RWPE2 (cell line): ENCODE measurements around the gene DNMT3L.

ENCODE experiments used
- ATAC-seq: fragments of 200-7000 bp; cut with Tn5 transposase; 3 replicates; pipeline ENCODE4 v1.9.1; 2021; ENCODE audit warnings: low read depth
- DNase-seq: peaks from one replicate; pipeline ENCODE4 v3.0.0-alpha.2; 2020; ENCODE audit warnings: low spot score
- H3K27ac ChIP-seq: fragments of 450-650 bp; 2 replicates; pipeline ENCODE4 v1.5.1; 2017; ENCODE audit warnings: mild to moderate bottlenecking; ENCODE audit not compliant: poor library complexity, severe bottlenecking
- H3K27me3 ChIP-seq: fragments of 250-450 bp; sonication (Bioruptor Pico); 2 replicates; pipeline ENCODE4 v1.5.1; 2021; ENCODE audit warnings: mild to moderate bottlenecking, moderate library complexity; ENCODE audit not compliant: insufficient read depth, poor library complexity, severe bottlenecking
- H3K36me3 ChIP-seq: fragments of 250-450 bp; sonication (Bioruptor Pico); 2 replicates; pipeline ENCODE4 v1.5.1; 2020; ENCODE audit warnings: low read depth, mild to moderate bottlenecking, moderate library complexity
- H3K4me1 ChIP-seq: fragments of 250-450 bp; sonication (Bioruptor Pico); 2 replicates; pipeline ENCODE4 v1.5.1; 2021; ENCODE audit warnings: mild to moderate bottlenecking, moderate library complexity; ENCODE audit not compliant: insufficient read depth, poor library complexity, severe bottlenecking
- H3K4me3 ChIP-seq: fragments of 250-450 bp; sonication (Bioruptor Pico); 2 replicates; pipeline ENCODE4 v1.5.1; 2021; ENCODE audit warnings: mild to moderate bottlenecking, moderate library complexity; ENCODE audit not compliant: severe bottlenecking
- H3K9me3 ChIP-seq: fragments of 250-450 bp; sonication (Bioruptor Pico); 2 replicates; pipeline ENCODE4 v1.5.1; 2021; ENCODE audit warnings: mild to moderate bottlenecking, moderate library complexity; ENCODE audit not compliant: severe bottlenecking
- TF ChIP-seq, protein P1 (sequence below): fragments of 450-650 bp; IDR thresholded peaks from one replicate; pipeline ENCODE4 v1.5.1; 2017; ENCODE audit warnings: mild to moderate bottlenecking, moderate library complexity; ENCODE audit not compliant: poor library complexity, severe bottlenecking

The DNMT3L gene

DNA sequence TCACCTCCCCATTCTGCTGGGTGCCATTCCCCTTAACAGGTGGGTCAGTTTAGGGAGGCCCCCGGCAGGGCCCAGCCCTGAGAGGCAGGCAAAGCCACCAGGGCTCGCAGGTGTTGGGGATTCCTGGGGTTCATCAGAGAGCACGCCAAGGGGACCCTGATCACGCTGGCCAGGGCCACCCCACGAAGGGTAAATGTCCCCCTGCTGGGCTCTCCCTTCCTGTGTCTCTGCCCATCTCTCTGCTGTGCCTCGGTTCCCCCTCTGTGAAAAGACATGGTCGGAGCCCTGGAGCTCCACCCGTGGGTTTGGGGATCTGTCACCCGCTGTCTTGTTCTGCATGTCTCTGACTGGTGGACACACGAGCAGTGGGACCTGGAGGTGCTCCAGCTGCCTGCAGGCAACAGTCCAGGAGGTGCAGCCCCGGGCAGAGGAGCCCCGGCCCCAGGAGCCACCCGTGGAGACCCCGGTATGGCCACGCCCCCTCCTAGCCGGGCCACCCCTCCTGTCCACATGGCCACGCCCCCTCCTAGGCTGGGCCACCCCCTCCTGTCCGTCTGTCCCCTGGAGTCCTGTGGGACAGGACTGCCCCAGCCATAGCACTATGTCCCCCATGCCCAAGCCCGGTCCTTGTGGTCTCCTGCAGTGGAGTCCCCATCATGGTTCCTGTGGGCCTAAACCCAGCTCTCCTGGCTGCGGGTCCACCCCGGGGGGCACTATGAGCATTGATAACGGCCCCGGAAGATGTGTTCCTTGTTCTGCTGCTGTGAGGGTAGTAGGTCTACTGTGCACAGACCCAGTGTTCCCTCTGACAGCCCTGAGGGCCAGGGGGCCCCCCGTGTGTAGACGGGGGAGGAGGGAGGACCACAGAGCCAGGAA, 30.5 kb upstream of the DNMT3L start:
- H3K4me1 ChIP-seq, result no peaks in the 10 kb centered on the region
- H3K36me3 ChIP-seq, result no peaks in the 10 kb centered on the region
- TF ChIP-seq, protein P1, sequence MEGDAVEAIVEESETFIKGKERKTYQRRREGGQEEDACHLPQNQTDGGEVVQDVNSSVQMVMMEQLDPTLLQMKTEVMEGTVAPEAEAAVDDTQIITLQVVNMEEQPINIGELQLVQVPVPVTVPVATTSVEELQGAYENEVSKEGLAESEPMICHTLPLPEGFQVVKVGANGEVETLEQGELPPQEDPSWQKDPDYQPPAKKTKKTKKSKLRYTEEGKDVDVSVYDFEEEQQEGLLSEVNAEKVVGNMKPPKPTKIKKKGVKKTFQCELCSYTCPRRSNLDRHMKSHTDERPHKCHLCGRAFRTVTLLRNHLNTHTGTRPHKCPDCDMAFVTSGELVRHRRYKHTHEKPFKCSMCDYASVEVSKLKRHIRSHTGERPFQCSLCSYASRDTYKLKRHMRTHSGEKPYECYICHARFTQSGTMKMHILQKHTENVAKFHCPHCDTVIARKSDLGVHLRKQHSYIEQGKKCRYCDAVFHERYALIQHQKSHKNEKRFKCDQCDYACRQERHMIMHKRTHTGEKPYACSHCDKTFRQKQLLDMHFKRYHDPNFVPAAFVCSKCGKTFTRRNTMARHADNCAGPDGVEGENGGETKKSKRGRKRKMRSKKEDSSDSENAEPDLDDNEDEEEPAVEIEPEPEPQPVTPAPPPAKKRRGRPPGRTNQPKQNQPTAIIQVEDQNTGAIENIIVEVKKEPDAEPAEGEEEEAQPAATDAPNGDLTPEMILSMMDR, result no peak
- no peak for DNase-seq
- H3K27me3 ChIP-seq, result no peaks in the 10 kb centered on the region
- no peak for ATAC-seq
- H3K9me3 ChIP-seq, result no peaks in the 10 kb centered on the region
- no peak overlapping the region for H3K27ac ChIP-seq
- no peak overlapping the region for H3K4me3 ChIP-seq

DNA sequence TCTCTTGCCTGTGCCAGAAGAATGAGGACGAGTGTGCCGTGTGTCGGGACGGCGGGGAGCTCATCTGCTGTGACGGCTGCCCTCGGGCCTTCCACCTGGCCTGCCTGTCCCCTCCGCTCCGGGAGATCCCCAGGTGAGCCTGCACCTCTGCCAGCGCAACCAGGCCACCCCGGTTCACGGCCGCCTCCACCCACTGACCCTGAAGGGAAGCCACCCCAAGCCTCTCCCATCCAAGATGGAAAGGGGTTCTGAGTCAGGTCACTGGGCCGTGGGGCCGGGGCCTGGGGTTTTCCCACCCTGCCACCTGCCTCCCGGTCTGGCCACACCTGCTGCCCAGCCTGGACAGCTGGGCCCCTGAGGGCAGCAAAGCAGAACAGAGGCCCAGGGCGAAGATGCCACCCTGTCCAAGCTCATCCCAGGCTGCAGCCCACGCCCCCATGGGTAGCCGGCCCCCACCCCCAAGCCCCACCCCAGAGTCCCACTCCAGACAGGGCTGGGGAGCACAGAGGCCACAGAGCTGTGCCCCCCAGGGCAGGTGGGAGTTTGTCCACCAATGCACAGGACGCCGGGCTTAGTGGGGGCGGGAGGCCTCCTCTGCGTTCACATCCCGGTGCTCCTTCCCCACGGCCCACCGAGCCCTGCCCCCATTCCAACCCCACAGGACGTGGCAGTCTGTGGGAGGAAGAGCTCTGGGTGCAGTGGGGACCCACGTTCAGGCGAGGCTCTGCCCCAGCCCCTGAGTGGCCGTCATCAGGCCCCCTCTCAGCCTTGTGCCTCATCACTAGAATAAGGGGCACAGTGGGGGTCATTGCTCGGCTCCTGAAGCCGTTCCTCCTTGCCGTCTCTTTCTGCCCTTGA, 29.6 kb upstream of the DNMT3L start:
- no peak overlapping the region for H3K27ac ChIP-seq
- H3K27me3 ChIP-seq, result no peaks in the 10 kb centered on the region
- no peaks in the 10 kb centered on the region for H3K4me1 ChIP-seq
- H3K9me3 ChIP-seq, result no peaks in the 10 kb centered on the region
- DNase-seq, result no peak
- H3K36me3 ChIP-seq, result no peaks in the 10 kb centered on the region
- no peak for ATAC-seq
- no peak overlapping the region for H3K4me3 ChIP-seq
- TF ChIP-seq, protein P1, result no peak

DNA sequence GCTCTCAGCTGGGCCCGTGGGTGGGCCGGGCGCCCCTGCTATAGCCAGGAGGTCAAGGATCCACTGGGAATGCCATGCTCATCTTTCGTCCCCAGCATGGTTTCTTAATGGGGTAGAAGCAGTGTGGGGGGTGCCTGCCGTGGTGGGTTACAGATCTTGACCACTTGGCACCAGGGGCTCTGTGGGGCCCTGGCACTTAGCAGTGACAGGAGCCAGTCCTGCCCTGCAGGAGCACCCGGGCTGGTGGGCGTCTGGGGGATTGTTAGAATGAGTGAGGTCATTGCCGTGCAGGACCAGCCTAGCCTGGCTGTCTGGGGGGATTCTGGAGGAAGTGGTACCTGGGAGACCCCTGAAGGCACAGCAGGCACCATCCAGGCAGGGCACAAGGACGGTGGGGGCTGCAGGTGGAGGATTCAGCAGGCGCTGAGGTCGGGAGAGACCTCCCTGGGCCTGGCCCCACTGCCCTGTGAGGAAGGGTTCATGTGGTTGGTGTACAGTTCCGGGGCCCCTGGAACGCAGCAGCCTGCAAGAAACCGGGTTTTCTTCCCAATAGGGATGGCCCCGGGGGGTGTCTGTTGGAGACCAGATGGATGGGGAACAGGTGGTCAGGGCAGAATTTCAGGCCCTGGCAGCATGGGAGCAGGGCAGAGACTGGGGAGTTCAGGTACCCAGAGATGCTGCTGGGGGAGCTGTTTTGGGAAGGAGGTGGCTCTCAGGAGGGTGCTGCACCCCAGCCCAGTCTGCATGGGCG, 28.8 kb upstream of the DNMT3L start:
- no peaks in the 10 kb centered on the region for H3K4me1 ChIP-seq

DNA sequence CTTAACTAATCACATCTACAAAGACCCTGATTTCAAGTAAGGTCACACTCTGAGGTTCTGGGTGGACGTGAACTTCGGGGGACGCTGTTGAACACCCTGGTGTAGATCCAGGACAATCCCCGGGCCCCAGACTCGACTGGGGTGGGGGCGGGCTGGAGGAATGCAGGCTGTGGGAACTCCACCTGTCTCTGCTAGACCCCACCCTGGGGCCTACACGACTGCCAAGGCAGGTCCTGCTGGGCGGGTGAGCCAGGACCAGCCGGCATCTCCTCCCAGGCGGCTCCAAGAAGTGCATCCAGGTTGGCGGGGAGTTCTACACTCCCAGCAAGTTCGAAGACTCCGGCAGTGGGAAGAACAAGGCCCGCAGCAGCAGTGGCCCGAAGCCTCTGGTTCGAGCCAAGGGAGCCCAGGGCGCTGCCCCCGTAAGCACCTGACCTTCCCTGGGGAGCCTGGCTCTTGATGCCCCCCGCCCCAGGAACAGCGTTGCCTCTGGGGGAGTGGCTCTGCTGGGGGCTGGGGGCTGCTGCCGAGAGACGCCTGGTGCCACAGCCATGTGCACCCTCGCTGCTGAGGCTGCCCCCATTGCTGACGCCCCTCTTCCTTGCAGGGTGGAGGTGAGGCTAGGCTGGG, 27.8 kb upstream of the DNMT3L start:
- Histone ChIP-seq H3K9me3 (no peaks in the 10 kb centered on the region), H3K4me3 (no peak overlapping the region), H3K27me3 (peaks cover 3% of the 10 kb centered on the region), H3K36me3 (no peaks in the 10 kb centered on the region), H3K4me1 (no peaks in the 10 kb centered on the region), H3K27ac (no peak overlapping the region)
- TF ChIP-seq, protein P1, result no peak
- ATAC-seq, result no peak
- no peak for DNase-seq

More for the DNA sequence above, 28.8 kb upstream of the DNMT3L start:
- TF ChIP-seq, protein P1, result no peak
- Histone ChIP-seq H3K4me3 (no peak overlapping the region), H3K9me3 (no peaks in the 10 kb centered on the region), H3K27ac (no peak overlapping the region), H3K27me3 (no peaks in the 10 kb centered on the region), H3K36me3 (no peaks in the 10 kb centered on the region)
- ATAC-seq (no peak), DNase-seq (no peak)
